Immature natural killer cell (primary cell): ENCODE results near the gene GPR18. TPM values are rescaled to one million over a fixed set of nuclear protein-coding genes. Genes with fewer than 3 reads are reported as not detected.
A peak's percentile ranks its signal among the peaks of the same experiment; 100 is the strongest.

Source experiments
- DNase-seq, 3 donors: peaks; one replicate each; pipeline ENCODE4 v3.0.0; 2022; ENCODE audit warnings: mixed read lengths in 1 of 3
- H3K27ac Mint-ChIP-seq, 6 donors: one replicate each; pipeline ENCODE4 v1.8.0; 2020; ENCODE audit warnings: mixed read lengths in 6 of 6, mild to moderate bottlenecking in 5 of 6, inconsistent platforms in 4 of 6, moderate library complexity in 3 of 6
- H3K27me3 Mint-ChIP-seq, 3 donors: one replicate each; pipeline ENCODE4 v1.8.0; 2020 to 2021; ENCODE audit warnings: low read depth in 3 of 3, mild to moderate bottlenecking in 3 of 3, mixed read lengths in 3 of 3, moderate library complexity in 3 of 3, inconsistent platforms in 1 of 3
- H3K36me3 Mint-ChIP-seq, 3 donors: one replicate each; pipeline ENCODE4 v1.8.0; 2020; ENCODE audit warnings: mixed read lengths in 3 of 3, inconsistent platforms in 2 of 3, mild to moderate bottlenecking in 2 of 3
- H3K4me1 Mint-ChIP-seq, 2 donors: one replicate each; pipeline ENCODE4 v1.8.0; 2020; ENCODE audit warnings: inconsistent platforms in 2 of 2, mild to moderate bottlenecking in 2 of 2, mixed read lengths in 2 of 2, moderate library complexity in 1 of 2
- H3K4me3 Mint-ChIP-seq, 5 donors: one replicate each; pipeline ENCODE4 v1.8.0; 2020; ENCODE audit warnings: mild to moderate bottlenecking in 5 of 5, mixed read lengths in 5 of 5, inconsistent platforms in 3 of 5, moderate library complexity in 3 of 5
- H3K9me3 Mint-ChIP-seq, 6 donors: one replicate each; pipeline ENCODE4 v1.8.0; 2020; ENCODE audit warnings: mild to moderate bottlenecking in 6 of 6, mixed read lengths in 6 of 6, inconsistent platforms in 4 of 6, moderate library complexity in 3 of 6
- polyA plus RNA-seq, 3 donors: library from polyadenylated mRNA; unstranded; fragments of 300-500 nt; fragmentation: Illumina TruSeq; gene quantifications; one replicate each; pipeline ENCODE4 v1.2.3, GENCODE V29; 2021

GPR18 gene
- polyA plus RNA-seq, 3 donors from 2014 or later: 10.1 to 30.0 (median 21.1) TPM

GRCh38 chr13:99299256-99299919 lies 41.2 kb upstream of the GPR18 start:
- Mint-ChIP-seq H3K36me3 (peaks cover 3 to 26% (median 16%) of the 10 kb centered on the region in 3 donors), H3K27me3 (peaks cover 0 to 5% (median 3%) of the 10 kb centered on the region in 3 donors), H3K9me3 (no peaks in the 10 kb centered on the region), H3K4me3 (peak overlapping the region; percentile 24 to 58 (median 41)), H3K27ac (peak overlapping the region; percentile 25 to 79 (median 62)), H3K4me1 (peaks cover 74 to 94% of the 10 kb centered on the region in 2 donors)
- DNase-seq: no peak

DNA sequence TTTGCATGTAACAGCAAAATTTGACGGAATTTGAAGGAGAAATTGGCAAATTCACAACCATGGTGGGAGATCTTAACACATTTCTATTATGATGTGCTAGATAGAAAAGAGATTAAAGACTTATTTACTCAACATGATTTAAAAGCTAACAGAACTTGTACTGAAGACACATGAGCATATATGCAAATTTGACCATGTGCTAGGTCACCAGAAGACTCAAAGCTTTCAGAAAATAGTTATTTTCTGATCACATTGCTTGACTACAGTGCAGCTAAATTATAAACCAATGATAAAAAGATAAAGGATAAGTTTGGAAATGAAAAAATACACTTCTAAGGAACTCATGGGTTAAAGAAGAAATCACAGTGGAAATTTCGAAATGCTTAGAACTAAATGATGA lies 39.9 kb upstream of the GPR18 start:
- Mint-ChIP-seq H3K4me3 (peak overlapping the region in 1 of 5 donors; percentile 51), H3K27ac (peak overlapping the region in 3 of 6 donors; percentile 6 to 65 (median 36)), H3K9me3 (no peaks in the 10 kb centered on the region), H3K36me3 (peaks cover 3 to 18% (median 16%) of the 10 kb centered on the region in 3 donors), H3K27me3 (peaks cover 0 to 5% (median 3%) of the 10 kb centered on the region in 3 donors), H3K4me1 (peaks cover 65 to 93% of the 10 kb centered on the region in 2 donors)
- DNase-seq: no peak

- peak overlapping the region in 5 of 6 donors; percentile 9 to 68 (median 65) for H3K27ac Mint-ChIP-seq
- peaks cover 0 to 5% (median 3%) of the 10 kb centered on the region in 3 donors for H3K27me3 Mint-ChIP-seq
- H3K9me3 Mint-ChIP-seq: no peaks in the 10 kb centered on the region
These were observed 39.2 kb upstream of the GPR18 start for GRCh38 chr13:99297331-99297730.

DNA sequence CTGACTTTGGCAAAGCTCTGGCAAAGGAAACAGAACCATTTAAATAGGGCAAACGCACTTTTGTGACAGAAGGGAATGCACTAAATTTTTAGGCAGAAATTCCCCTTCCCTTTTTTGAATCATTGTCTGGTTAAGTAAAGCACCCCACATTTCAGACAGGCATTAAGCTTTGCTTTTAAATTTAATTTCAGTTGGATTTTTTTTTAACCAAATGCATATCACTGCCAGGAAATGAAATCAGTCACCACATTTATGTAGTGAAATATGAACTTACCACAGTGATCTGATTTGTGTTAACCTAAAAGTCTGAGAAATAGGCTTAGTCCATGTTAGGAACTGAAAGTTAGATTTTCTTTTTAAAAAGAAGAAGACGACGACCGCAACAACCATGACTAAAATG lies 38.2 kb upstream of the GPR18 start:
- DNase-seq: peak in 2 of 3 donors; percentile 30 to 32
- peaks cover 6 to 21% (median 13%) of the 10 kb centered on the region in 3 donors for H3K36me3 Mint-ChIP-seq
- H3K27me3 Mint-ChIP-seq: peaks cover 0 to 5% (median 3%) of the 10 kb centered on the region in 3 donors
- no peaks in the 10 kb centered on the region for H3K9me3 Mint-ChIP-seq
- peak overlapping the region; percentile 57 to 82 (median 79) for H3K4me3 Mint-ChIP-seq
- H3K27ac Mint-ChIP-seq: peak overlapping the region; percentile 65 to 89 (median 82)
- peaks cover 53 to 82% of the 10 kb centered on the region in 2 donors for H3K4me1 Mint-ChIP-seq

More at GRCh38 chr13:99297331-99297730, 39.2 kb upstream of the GPR18 start:
- Mint-ChIP-seq H3K4me3 (peak overlapping the region in 4 of 5 donors; percentile 5 to 54 (median 28)), H3K4me1 (peaks cover 60 to 91% of the 10 kb centered on the region in 2 donors), H3K36me3 (peaks cover 6 to 21% (median 16%) of the 10 kb centered on the region in 3 donors)
- no peak for DNase-seq

DNA sequence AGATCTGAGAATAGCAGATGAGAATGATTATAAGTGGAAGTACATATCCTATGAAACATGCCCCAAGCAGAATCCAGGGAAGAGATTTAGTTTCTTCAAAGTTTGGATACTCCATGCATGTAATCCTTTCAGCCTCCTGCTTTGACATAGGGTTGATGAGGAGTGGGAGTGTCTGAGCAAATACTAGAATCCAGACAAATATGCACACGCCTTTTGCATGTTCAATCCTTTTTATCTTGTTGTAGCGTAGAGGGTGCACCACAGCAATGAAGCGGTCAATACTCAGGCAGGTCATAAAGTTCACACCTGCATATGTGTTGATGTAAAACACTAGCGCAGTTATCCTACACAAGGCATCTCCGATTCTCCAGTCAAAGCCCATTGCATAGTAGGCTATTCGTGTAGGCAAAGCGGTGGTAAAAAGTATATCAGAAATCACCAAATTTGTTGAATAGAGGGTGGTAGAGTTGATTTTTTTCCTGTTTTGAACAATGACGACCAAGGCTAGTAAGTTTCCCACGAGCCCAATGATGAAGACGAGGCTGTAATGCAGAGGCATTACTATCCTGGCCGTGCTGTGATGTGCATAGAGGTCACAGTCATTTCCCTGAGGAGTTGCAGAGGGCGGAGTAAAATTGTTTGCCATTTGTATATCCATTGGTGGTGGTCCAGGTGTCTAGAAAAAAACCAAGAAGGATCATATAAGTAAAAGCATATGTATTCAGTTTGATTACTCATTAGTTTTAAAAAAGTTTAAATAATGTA lies 37.5 kb upstream of the GPR18 start:
- peak overlapping the region in 4 of 5 donors; percentile 5 to 55 (median 16) for H3K4me3 Mint-ChIP-seq
- DNase-seq: no peak
- no peaks in the 10 kb centered on the region for H3K9me3 Mint-ChIP-seq
- H3K4me1 Mint-ChIP-seq: peaks cover 50 to 83% of the 10 kb centered on the region in 2 donors
- H3K27ac Mint-ChIP-seq: peak overlapping the region in 5 of 6 donors; percentile 13 to 71 (median 48)
- H3K27me3 Mint-ChIP-seq: peaks cover 0 to 5% (median 3%) of the 10 kb centered on the region in 3 donors
- H3K36me3 Mint-ChIP-seq: peaks cover 6 to 21% (median 13%) of the 10 kb centered on the region in 3 donors

DNA sequence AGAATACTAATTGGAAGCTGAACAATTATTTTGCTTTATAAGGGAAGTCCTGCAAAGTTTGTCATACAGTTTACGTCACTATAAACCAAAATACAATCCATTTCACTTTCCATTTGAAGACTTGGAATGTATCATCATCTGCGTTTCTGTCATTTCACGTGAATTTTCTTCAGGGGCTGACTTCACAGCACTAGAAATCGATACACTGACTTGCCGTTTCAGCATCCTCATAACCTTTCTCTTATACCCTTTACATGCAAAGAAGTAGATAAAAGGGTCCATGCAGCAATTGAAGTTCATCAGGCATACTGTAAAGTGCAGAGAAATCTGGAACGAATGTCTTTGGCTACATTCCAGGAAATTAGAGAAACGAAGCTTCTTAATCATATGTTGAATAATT lies 36.8 kb upstream of the GPR18 start:
- Mint-ChIP-seq H3K9me3 (no peaks in the 10 kb centered on the region), H3K4me3 (no peak overlapping the region), H3K4me1 (peaks cover 49 to 83% of the 10 kb centered on the region in 2 donors), H3K27me3 (peaks cover 0 to 5% (median 3%) of the 10 kb centered on the region in 3 donors), H3K36me3 (peaks cover 6 to 18% (median 13%) of the 10 kb centered on the region in 3 donors), H3K27ac (peak overlapping the region in 3 of 6 donors; percentile 24 to 71 (median 69))
- no peak for DNase-seq

DNA sequence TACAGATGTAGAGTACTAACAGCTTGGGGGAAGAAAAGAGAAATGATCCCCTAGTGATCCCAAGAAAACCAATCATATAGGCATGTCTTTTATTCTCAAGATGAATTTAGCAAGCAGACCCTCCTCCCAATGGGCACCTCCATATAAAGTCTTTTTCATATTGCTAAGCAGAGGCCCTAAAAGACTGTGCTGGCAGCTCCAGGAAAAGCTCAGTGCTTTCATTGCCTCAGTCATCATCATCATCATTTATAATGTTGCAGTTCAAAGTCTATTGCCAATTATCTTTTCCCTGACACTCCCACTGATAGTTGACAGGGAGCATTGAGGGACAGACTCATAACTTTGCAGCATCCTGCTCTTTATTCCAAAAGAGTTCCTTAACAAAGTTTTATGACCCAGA lies 36.0 kb upstream of the GPR18 start:
- no peaks in the 10 kb centered on the region for H3K9me3 Mint-ChIP-seq
- H3K36me3 Mint-ChIP-seq: peaks cover 6 to 17% (median 12%) of the 10 kb centered on the region in 3 donors
- no peak overlapping the region for H3K4me3 Mint-ChIP-seq
- no peak for DNase-seq
- H3K27me3 Mint-ChIP-seq: peaks cover 0 to 4% (median 3%) of the 10 kb centered on the region in 3 donors
- peak overlapping the region in 3 of 6 donors; percentile 2 to 42 (median 5) for H3K27ac Mint-ChIP-seq
- H3K4me1 Mint-ChIP-seq: peaks cover 54 to 83% of the 10 kb centered on the region in 2 donors

DNA sequence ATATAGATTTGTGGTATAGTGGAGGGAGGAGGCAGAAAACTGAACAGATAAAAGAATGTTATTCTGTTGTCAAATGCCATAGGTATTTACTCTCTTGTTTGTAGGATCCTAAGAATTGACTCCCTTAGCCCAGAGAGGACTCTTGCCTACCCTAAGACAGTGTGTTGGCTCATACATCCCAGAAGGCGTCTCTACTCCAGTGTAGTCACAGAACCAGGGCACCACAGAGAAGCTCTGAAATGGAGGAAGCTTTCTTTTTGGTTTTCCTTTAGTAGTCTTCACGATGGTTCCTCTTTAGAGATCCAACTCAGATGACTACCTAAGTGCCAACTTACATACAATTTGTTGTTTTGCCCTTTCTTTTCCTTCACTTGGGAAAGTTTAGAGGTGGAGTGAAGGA lies 35.0 kb upstream of the GPR18 start:
- peaks cover 56 to 83% of the 10 kb centered on the region in 2 donors for H3K4me1 Mint-ChIP-seq
- H3K4me3 Mint-ChIP-seq: no peak overlapping the region
- no peaks in the 10 kb centered on the region for H3K9me3 Mint-ChIP-seq
- peaks cover 0 to 2% (median 0%) of the 10 kb centered on the region in 3 donors for H3K27me3 Mint-ChIP-seq
- peaks cover 6 to 17% (median 11%) of the 10 kb centered on the region in 3 donors for H3K36me3 Mint-ChIP-seq
- no peak for DNase-seq
- H3K27ac Mint-ChIP-seq: peak overlapping the region in 1 of 6 donors; percentile 39

DNA sequence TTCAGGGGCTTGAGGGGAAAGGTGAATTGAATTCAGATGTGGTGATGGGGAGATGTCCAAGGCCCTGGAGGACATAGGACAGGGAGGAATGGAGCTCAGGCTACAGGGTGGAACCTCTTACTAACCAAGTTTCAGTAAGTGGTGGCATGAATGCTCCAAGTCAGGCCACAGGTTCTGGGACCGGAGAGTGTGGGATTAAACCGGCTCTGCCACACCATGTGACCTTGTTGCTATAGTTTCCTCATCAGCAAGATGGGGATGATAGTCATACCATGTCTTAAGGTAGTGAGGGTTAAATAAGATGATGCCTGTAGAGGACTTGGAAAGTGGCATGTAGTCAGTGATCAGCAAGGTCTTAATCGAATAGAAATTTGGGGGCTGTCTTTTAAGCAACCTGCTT lies 32.7 kb upstream of the GPR18 start:
- DNase-seq: no peak
- Mint-ChIP-seq H3K4me3 (no peak overlapping the region), H3K36me3 (peaks cover 4 to 13% (median 6%) of the 10 kb centered on the region in 3 donors), H3K27ac (peak overlapping the region; percentile 25 to 89 (median 68)), H3K4me1 (peaks cover 52 to 81% of the 10 kb centered on the region in 2 donors), H3K9me3 (no peaks in the 10 kb centered on the region), H3K27me3 (no peaks in the 10 kb centered on the region)

- peak overlapping the region; percentile 76 to 95 (median 87) for H3K27ac Mint-ChIP-seq
These were observed 31.6 kb upstream of the GPR18 start for GRCh38 chr13:99289674-99290337.

GRCh38 chr13:99289271-99289670 lies 31.1 kb upstream of the GPR18 start:
- Mint-ChIP-seq H3K27ac (peak overlapping the region; percentile 76 to 95 (median 84)), H3K9me3 (no peaks in the 10 kb centered on the region), H3K27me3 (peaks cover 0 to 1% (median 0%) of the 10 kb centered on the region in 3 donors), H3K4me3 (peak overlapping the region; percentile 23 to 59 (median 51)), H3K36me3 (peaks cover 4 to 8% (median 4%) of the 10 kb centered on the region in 3 donors), H3K4me1 (peaks cover 48 to 76% of the 10 kb centered on the region in 2 donors)
- DNase-seq: no peak

More at GRCh38 chr13:99289674-99290337, 31.6 kb upstream of the GPR18 start:
- Mint-ChIP-seq H3K36me3 (peaks cover 4 to 8% (median 4%) of the 10 kb centered on the region in 3 donors), H3K9me3 (no peaks in the 10 kb centered on the region), H3K4me1 (peaks cover 43 to 72% of the 10 kb centered on the region in 2 donors), H3K27me3 (peaks cover 0 to 1% (median 0%) of the 10 kb centered on the region in 3 donors), H3K4me3 (peak overlapping the region; percentile 23 to 59 (median 51))
- peak; percentile 61 to 71 (median 70) for DNase-seq

GRCh38 chr13:99288089-99288488 lies 29.9 kb upstream of the GPR18 start:
- peak overlapping the region; percentile 27 to 73 (median 65) for H3K27ac Mint-ChIP-seq
- H3K9me3 Mint-ChIP-seq: no peaks in the 10 kb centered on the region
- peaks cover 0 to 1% (median 0%) of the 10 kb centered on the region in 3 donors for H3K27me3 Mint-ChIP-seq
- peak overlapping the region in 1 of 5 donors; percentile 20 for H3K4me3 Mint-ChIP-seq
- no peak for DNase-seq
- peaks cover 49 to 71% of the 10 kb centered on the region in 2 donors for H3K4me1 Mint-ChIP-seq
- H3K36me3 Mint-ChIP-seq: peaks cover 4 to 6% (median 4%) of the 10 kb centered on the region in 3 donors

GRCh38 chr13:99287551-99287950 lies 29.4 kb upstream of the GPR18 start:
- peaks cover 0 to 4% (median 3%) of the 10 kb centered on the region in 3 donors for H3K36me3 Mint-ChIP-seq
- no peaks in the 10 kb centered on the region for H3K9me3 Mint-ChIP-seq
- H3K27me3 Mint-ChIP-seq: peaks cover 0 to 1% (median 0%) of the 10 kb centered on the region in 3 donors
- DNase-seq: no peak
- peak overlapping the region in 2 of 6 donors; percentile 19 to 64 for H3K27ac Mint-ChIP-seq
- H3K4me3 Mint-ChIP-seq: no peak overlapping the region
- peaks cover 52 to 72% of the 10 kb centered on the region in 2 donors for H3K4me1 Mint-ChIP-seq
